Heart left ventricle (tissue), 16 donors: Measurements from ENCODE around the gene KCNC3. TPM values are rescaled to one million over a fixed set of nuclear protein-coding genes. Genes with fewer than 3 reads are reported as not detected.
A peak's percentile ranks its signal among the peaks of the same experiment; 100 is the strongest.
"Not testable (repeated sequence)": the region's sequence is repeated elsewhere in the genome, so short reads cannot be mapped to it uniquely, and the experiment has no call there.

Experiments used
- ATAC-seq, 4 donors: fragments of 200-7000 bp; cut with Tn5 transposase; one replicate each; pipeline ENCODE4 v1.9.1; 2020 to 2022; ENCODE audit warnings: moderate library complexity in 4 of 4, mild to moderate bottlenecking in 3 of 4, moderate number of reproducible peaks in 1 of 4
- DNase-seq, 5 donors: peaks; one replicate each; pipeline ENCODE4 v3.0.0-alpha.2; 2020
- H3K27ac ChIP-seq, 12 donors: fragments of 200-600 bp; sonication (generic) in 4 of 12; one replicate each; pipeline versions ENCODE4 v1.5.0 to v1.8.0; 2016 to 2022; ENCODE audit warnings: mild to moderate bottlenecking in 2 of 12
- H3K27me3 ChIP-seq, 9 donors: fragments of 200-600 bp; sonication (generic) in 2 of 9; one replicate each; pipeline versions ENCODE4 v1.5.1 to v1.8.0; 2016 to 2022; ENCODE audit warnings: mild to moderate bottlenecking in 3 of 9
- H3K36me3 ChIP-seq, 9 donors: fragments of 200-600 bp; sonication (generic) in 2 of 9; one replicate each; pipeline versions ENCODE4 v1.5.0 to v1.8.0; 2018 to 2022; ENCODE audit warnings: mild to moderate bottlenecking in 2 of 9
- H3K4me1 ChIP-seq, 12 donors: fragments of 200-600 bp; sonication (generic) in 4 of 12; one replicate each; pipeline versions ENCODE4 v1.5.0 to v1.8.0; 2016 to 2022; ENCODE audit warnings: mild to moderate bottlenecking in 3 of 12
- H3K4me3 ChIP-seq, 12 donors: fragments of 200-600 bp; sonication (generic) in 4 of 12; one replicate each; pipeline versions ENCODE4 v1.5.0 to v1.8.0; 2017 to 2022; ENCODE audit warnings: mild to moderate bottlenecking in 9 of 12, moderate library complexity in 4 of 12
- H3K9me3 ChIP-seq, 12 donors: fragments of 200-600 bp; sonication (generic) in 4 of 12; one replicate each; pipeline versions ENCODE4 v1.5.0 to v1.8.0; 2016 to 2022; ENCODE audit warnings: mild to moderate bottlenecking in 1 of 12
- POLR2A ChIP-seq, 2 donors: fragments of 450-650 bp; IDR thresholded peaks; one replicate each; pipeline ENCODE4 v1.6.1; 2017; ENCODE audit warnings: antibody characterized with exemption in 2 of 2, mild to moderate bottlenecking in 2 of 2, moderate library complexity in 2 of 2
- WGBS, 4 donors: extraction: QIAGEN DNeasy Blood & Tissue Kit in 2 of 4; methylation state at CpG; one replicate each; pipeline versions ENCODE4 v1.1.5 to v1.1.7; 2013 to 2018; 5-methylcytosine and 5-hydroxymethylcytosine counted together
- intact Hi-C, 10 donors: fragments of 100-400 bp; cut with DNase I; formaldehyde crosslinking; loops; one replicate each; pipeline versions ENCODE4 v1.11.1 to v1.14.2; 2022
- polyA plus RNA-seq, 2 donors: library from polyadenylated mRNA; stranded (reverse); fragments of 200-250 nt; gene quantifications; one replicate each; pipeline ENCODE4 v1.2.3, GENCODE V29; 2013
- total RNA-seq, 9 donors: library from RNA; depleted of rRNA in 2 of 9; stranded (reverse); fragments of >200 nt in 2 of 9; fragmentation: NEBNext Ultra II Directional in 3 of 9; extraction: Animal tissue kit (Norgen Biotek cat#: 25700) in 3 of 9; gene quantifications; one replicate each; pipeline versions ENCODE4 v1.1.0 to v1.2.4, GENCODE V29; 2016 to 2023
- TF ChIP-seq, protein P1 (sequence below), 12 donors: fragments of 200-600 bp; sonication (generic) in 4 of 12; IDR thresholded peaks; one replicate each; pipeline versions ENCODE4 v1.5.0 to v1.8.0; 2018 to 2022; ENCODE audit warnings: antibody characterized with exemption in 12 of 12, mild to moderate bottlenecking in 5 of 12
- donor health status: ischemic (EF 13 %, LVEDD 7.1; RV severe dilation, severe dysfunction).
- donor health status: healthy with polysubstance abuse.
- donor health status: DM: no; HTN: yes; CAD: no.
- donor health status: DM: no; HTN: no; CAD: no.
- donor health status: ischemic (EF 25% LVEDD 6.9; RV normal size, moderate dysfunction).
- donor health status: ischemic (EF 25% LVEDD 5.7; RV mildly dilated, moderate dysfunction).
- donor health status: healthy.
- donor health status: DM: yes; HTN: yes; CAD: no.
- donor health status: ischemic (EF 35%, LVEDD 5.7; RV mildly dilated, moderate dysfunction).
- donor health status: nonischemic (EF 11% LVEDD 7.7; RV severe dilation, severe dysfunction).
- donor health status: DM: yes; HTN: yes; CAD: no.
- donor health status: PGD.
- donor health status: ischemic (EF 29% LVEDD 5.4; RV normal size, mild dysfunction).
- donor health status: nonischemic (EF 23%, LVEDD 6.1; RV moderate dilation, normal function).

Gene KCNC3
- total and polyA plus RNA-seq, 11 donors, result 0.87 to 4.4 (median 2.5) TPM

DNA sequence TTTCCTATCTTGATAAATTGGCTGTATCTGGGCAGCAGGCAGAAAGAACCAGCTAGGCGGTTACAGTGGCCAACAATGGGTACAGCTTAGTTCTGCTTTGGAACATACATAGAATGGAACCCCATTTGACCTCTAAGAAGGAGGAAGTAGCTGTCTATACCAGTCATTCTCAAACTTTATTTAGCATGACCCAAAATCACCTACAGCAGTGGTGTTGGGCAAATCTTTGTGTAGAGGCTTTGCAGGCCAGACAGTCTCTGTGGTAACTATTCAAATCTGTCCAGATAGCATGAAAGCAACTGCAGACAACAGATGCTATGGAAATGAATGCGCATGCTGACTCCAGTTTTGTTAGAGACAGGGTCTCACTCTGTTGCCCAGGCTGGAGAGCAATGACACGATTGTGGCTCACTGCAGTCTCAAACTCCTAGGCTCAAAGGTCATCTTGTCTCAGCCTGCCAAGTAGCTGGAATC, 12.0 kb upstream of the KCNC3 start:
- H3K27me3 ChIP-seq, result no peaks in the 10 kb centered on the region
- H3K9me3 ChIP-seq, result peaks cover 0 to 19% (median 4%) of the 10 kb centered on the region in 12 donors
- H3K4me1 ChIP-seq, result peaks cover 0 to 28% (median 0%) of the 10 kb centered on the region in 12 donors
- peak in 1 of 4 donors; percentile 47 for ATAC-seq
- 85 to 93% (median 91%) methylated on average over 3 of the region's 3 CpGs for WGBS, 4 donors
- TF ChIP-seq POLR2A (IDR thresholded peaks at IDR 0.05), result no peak
- TF ChIP-seq, protein P1, sequence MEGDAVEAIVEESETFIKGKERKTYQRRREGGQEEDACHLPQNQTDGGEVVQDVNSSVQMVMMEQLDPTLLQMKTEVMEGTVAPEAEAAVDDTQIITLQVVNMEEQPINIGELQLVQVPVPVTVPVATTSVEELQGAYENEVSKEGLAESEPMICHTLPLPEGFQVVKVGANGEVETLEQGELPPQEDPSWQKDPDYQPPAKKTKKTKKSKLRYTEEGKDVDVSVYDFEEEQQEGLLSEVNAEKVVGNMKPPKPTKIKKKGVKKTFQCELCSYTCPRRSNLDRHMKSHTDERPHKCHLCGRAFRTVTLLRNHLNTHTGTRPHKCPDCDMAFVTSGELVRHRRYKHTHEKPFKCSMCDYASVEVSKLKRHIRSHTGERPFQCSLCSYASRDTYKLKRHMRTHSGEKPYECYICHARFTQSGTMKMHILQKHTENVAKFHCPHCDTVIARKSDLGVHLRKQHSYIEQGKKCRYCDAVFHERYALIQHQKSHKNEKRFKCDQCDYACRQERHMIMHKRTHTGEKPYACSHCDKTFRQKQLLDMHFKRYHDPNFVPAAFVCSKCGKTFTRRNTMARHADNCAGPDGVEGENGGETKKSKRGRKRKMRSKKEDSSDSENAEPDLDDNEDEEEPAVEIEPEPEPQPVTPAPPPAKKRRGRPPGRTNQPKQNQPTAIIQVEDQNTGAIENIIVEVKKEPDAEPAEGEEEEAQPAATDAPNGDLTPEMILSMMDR (IDR thresholded peaks at IDR 0.05), result no peak
- no peak for DNase-seq
- intact Hi-C loops, result no loop called here
- H3K4me3 ChIP-seq, result no peak overlapping the region
- H3K27ac ChIP-seq, result no peak overlapping the region
- H3K36me3 ChIP-seq, result no peaks in the 10 kb centered on the region

DNA sequence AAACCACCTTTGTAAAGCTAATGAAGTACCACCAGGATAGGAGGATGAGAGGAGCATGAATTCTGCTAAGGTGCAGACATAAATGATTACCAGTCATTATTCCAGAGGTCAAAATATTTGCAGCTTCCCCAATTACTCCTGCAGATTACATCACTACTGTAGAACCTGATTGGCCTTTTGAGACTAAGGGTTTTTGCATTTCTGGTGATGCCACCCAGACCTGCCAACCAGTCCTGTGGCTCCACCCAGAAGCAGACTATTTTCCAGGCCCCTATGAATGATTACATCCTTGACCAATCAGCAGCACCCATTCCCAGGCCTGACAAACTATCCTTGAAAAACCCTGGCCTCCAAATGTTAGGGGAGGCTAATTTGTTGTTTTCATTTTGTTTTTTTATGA, 11.2 kb upstream of the KCNC3 start:
- H3K4me3 ChIP-seq, result no peak overlapping the region
- H3K27me3 ChIP-seq, result no peaks in the 10 kb centered on the region
- DNase-seq (no peak), ATAC-seq (no peak)
- peaks cover 0 to 15% (median 4%) of the 10 kb centered on the region in 12 donors for H3K9me3 ChIP-seq
- no peak overlapping the region for H3K27ac ChIP-seq
- H3K36me3 ChIP-seq, result no peaks in the 10 kb centered on the region
- TF ChIP-seq, protein P1 (IDR thresholded peaks at IDR 0.05), result no peak
- TF ChIP-seq POLR2A (IDR thresholded peaks at IDR 0.05), result no peak
- intact Hi-C loops, result no loop called here
- peaks cover 0 to 28% (median 0%) of the 10 kb centered on the region in 12 donors for H3K4me1 ChIP-seq

DNA sequence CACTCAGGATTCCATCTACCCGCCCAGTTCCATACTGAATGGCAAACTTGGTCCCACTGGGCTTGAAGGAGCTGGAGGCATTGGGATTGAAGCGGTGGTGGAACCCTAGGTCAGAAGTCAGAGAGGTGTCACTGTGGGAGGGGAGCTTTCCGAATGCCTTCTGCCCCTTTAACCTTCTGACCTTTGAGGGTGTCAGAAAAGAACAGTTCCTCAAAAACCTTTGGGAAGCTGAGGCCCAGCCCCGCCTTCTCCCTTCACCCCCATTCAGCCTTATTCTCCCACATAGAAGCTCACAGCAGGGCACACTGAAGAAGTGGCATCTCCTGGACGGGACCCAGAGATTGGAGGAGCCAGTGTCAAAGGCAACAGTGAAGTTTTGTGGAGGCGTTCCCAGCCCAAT, 7.9 kb upstream of the KCNC3 start:
- intact Hi-C loops, ATAC-seq, H3K27ac ChIP-seq, H3K9me3 ChIP-seq, H3K4me3 ChIP-seq, H3K36me3 ChIP-seq: not testable (repeated sequence)
- WGBS, 4 donors, result 78 to 88% (median 87%) methylated on average over 6 of the region's 6 CpGs
- peak in 1 of 5 donors; percentile 14 for DNase-seq
- Histone ChIP-seq H3K27me3 (peaks cover 0 to 23% (median 10%) of the 10 kb centered on the region in 9 donors), H3K4me1 (peaks cover 0 to 42% (median 8%) of the 10 kb centered on the region in 12 donors)

DNA sequence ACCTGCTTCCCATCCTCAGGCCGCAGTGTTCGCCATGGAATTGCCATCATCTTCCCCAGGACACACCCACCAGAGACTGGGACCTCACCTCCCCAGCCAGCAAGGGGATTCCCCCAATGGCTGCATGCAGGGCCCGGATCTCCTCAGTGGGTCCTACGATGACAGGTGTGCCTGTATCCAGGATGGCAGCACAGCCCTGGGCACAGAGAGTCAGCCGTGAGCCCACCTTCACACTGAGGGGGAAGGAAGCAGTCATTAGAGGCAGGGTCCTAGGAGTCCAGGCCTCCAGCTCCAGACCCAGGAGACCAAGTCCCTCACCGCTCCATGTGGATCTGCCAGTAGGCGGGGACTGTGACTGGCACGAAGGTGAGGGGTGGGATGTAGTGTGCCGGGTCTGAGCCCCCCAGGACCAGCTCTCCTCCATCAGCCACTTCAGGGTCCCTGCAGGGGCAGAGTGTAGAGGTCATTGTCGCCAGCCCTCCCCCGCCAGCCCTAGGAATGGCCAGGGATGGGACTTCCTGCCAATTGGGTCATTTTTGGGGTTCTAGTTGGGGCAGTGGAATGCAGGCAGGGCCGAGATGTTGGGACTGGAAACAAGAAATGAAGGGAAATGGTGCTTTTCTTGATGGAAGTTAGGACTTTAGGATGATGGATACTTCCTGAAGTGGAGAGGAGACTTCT, 5.7 kb upstream of the KCNC3 start:
- 90 to 96% (median 94%) methylated on average over 12 of the region's 12 CpGs for WGBS, 4 donors
- H3K27me3 ChIP-seq, result peaks cover 0 to 41% (median 15%) of the 10 kb centered on the region in 9 donors

More for the DNA sequence above, 5.7 kb upstream of the KCNC3 start:
- intact Hi-C loops, result no loop called here
- Histone ChIP-seq H3K9me3 (no peaks in the 10 kb centered on the region), H3K36me3 (no peaks in the 10 kb centered on the region), H3K4me1 (peaks cover 0 to 33% (median 11%) of the 10 kb centered on the region in 12 donors), H3K27ac (no peak overlapping the region), H3K4me3 (no peak overlapping the region)
- no peak for ATAC-seq
- DNase-seq, result peak in 2 of 5 donors; percentile 32 to 60
- TF ChIP-seq POLR2A (IDR thresholded peaks at IDR 0.05), result no peak
- TF ChIP-seq, protein P1 (IDR thresholded peaks at IDR 0.05), result no peak
